Breast epithelium (tissue), 4 donors: ENCODE data around the gene PHIP. TPM values are rescaled to one million over a fixed set of nuclear protein-coding genes. Genes with fewer than 3 reads are reported as not detected.
A peak's percentile ranks its signal among the peaks of the same experiment; 100 is the strongest.
"Not testable (repeated sequence)": the region's sequence is repeated elsewhere in the genome, so short reads cannot be mapped to it uniquely, and the experiment has no call there.

ENCODE experiments used
- DNase-seq, 2 donors: peaks; one replicate each; pipeline ENCODE4 v3.0.0-alpha.2; 2019; ENCODE audit warnings: low spot score in 2 of 2
- H3K27ac ChIP-seq, 2 donors: fragments of 200-600 bp; sonication (generic) in 1 of 2; one replicate each; pipeline ENCODE4 v1.5.1; 2016 to 2019; ENCODE audit warnings: mild to moderate bottlenecking in 1 of 2
- H3K27me3 ChIP-seq, 2 donors: fragments of 200-600 bp; sonication (generic) in 1 of 2; one replicate each; pipeline versions ENCODE4 v1.5.1 to v1.6.0; 2017 to 2019; ENCODE audit warnings: control low read depth in 1 of 2, mild to moderate bottlenecking in 1 of 2
- H3K36me3 ChIP-seq: fragments of 200-600 bp; one replicate; pipeline ENCODE4 v1.5.1; 2019
- H3K4me1 ChIP-seq, 2 donors: fragments of 200-600 bp; sonication (generic); one replicate each; pipeline ENCODE4 v1.5.1; 2016 to 2019; ENCODE audit warnings: control low read depth in 1 of 2
- H3K4me3 ChIP-seq, 3 donors: fragments of 200-600 bp; sonication (generic); 1 replicate in 2 of 3; 2 replicates in 1 of 3; pipeline ENCODE4 v1.5.1; 2016 to 2019; ENCODE audit warnings: mild to moderate bottlenecking in 3 of 3, moderate library complexity in 2 of 3
- H3K9me3 ChIP-seq, 2 donors: fragments of 200-600 bp; sonication (generic) in 1 of 2; one replicate each; pipeline ENCODE4 v1.5.1; 2016 to 2019; ENCODE audit warnings: control low read depth in 1 of 2
- CTCF ChIP-seq, 3 donors: fragments of 450-650 bp; IDR thresholded peaks; one replicate each; pipeline ENCODE4 v1.5.1; 2016 to 2017; ENCODE audit warnings: antibody characterized with exemption in 3 of 3, mild to moderate bottlenecking in 3 of 3, moderate library complexity in 3 of 3
- POLR2A ChIP-seq: fragments of 450-650 bp; IDR thresholded peaks from one replicate; pipeline ENCODE4 v1.6.1; 2016; ENCODE audit warnings: antibody characterized with exemption, mild to moderate bottlenecking, moderate library complexity
- POLR2AphosphoS5 ChIP-seq, 3 donors: sonication (generic); formaldehyde crosslinking; IDR thresholded peaks; one replicate each; pipeline ENCODE4 v1.6.1; 2017; ENCODE audit warnings: antibody characterized with exemption in 3 of 3
- intact Hi-C: fragments of 100-400 bp; cut with DNase I; formaldehyde crosslinking; loops from one replicate; pipeline ENCODE4 v1.15.1; 2023; ENCODE audit warnings: low total_unique reads
- total RNA-seq, 3 donors: library from RNA; depleted of rRNA; stranded (reverse); fragments of >200 nt; gene quantifications; one replicate each; pipeline ENCODE4 v1.1.0, GENCODE V29; 2016

The PHIP gene
- total RNA-seq, 3 donors from 2014 or later = 31.7 to 73.6 (median 44.9) TPM

- Histone ChIP-seq H3K27me3 (no peaks in the 10 kb centered on the region), H3K9me3 (peaks cover 11 to 54% of the 10 kb centered on the region in 2 donors), H3K4me1 (no peaks in the 10 kb centered on the region), H3K36me3 (no peaks in the 10 kb centered on the region), H3K27ac (no peak overlapping the region), H3K4me3 (no peak overlapping the region)
- no peak for DNase-seq
- TF ChIP-seq POLR2AphosphoS5 (IDR thresholded peaks at IDR 0.05) (no peak), CTCF (IDR thresholded peaks at IDR 0.05) (no peak), POLR2A (no peak)
- intact Hi-C loops = no loop called here
Measured at GRCh38 chr6:78925317-78925716, 152.7 kb downstream of the PHIP start.

DNA sequence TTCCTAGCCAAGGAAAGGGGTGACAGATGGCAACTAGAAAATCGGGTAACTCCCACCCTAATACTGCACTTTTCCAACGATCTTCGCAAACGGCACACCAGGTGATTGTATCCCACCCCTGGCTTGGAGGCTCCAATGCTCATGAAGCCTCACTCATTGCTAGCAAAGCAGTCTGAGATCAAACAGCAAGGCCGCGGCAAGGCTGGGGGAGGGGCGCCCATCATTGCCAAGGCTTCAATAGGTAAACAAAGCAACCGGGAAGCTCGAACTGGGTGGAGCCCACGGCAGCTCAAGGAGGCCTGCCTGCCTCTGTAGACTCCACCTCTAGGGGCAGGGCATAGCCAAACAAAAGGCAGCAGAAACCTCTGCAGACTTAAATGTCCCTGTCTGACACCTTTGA, 156.9 kb downstream of the PHIP start:
- H3K4me1 ChIP-seq, intact Hi-C loops, DNase-seq, H3K4me3 ChIP-seq, H3K27me3 ChIP-seq, H3K27ac ChIP-seq, H3K36me3 ChIP-seq: not testable (repeated sequence)
- H3K9me3 ChIP-seq = peaks cover 11 to 33% of the 10 kb centered on the region in 2 donors

- Histone ChIP-seq H3K4me3 (no peak overlapping the region), H3K9me3 (peaks cover 11 to 15% of the 10 kb centered on the region in 2 donors), H3K4me1 (no peaks in the 10 kb centered on the region), H3K27ac (no peak overlapping the region), H3K27me3 (no peaks in the 10 kb centered on the region), H3K36me3 (no peaks in the 10 kb centered on the region)
- intact Hi-C loops = no loop called here
- TF ChIP-seq POLR2A = no peak
- no peak for TF ChIP-seq POLR2AphosphoS5 (IDR thresholded peaks at IDR 0.05)
- no peak for DNase-seq
Measured at GRCh38 chr6:78917788-78918187, 160.3 kb downstream of the PHIP start.

- Histone ChIP-seq H3K27me3 (no peaks in the 10 kb centered on the region), H3K4me1 (no peaks in the 10 kb centered on the region), H3K36me3 (no peaks in the 10 kb centered on the region), H3K27ac (no peak overlapping the region), H3K4me3 (no peak overlapping the region), H3K9me3 (peaks cover 6 to 12% of the 10 kb centered on the region in 2 donors)
- no peak for DNase-seq
- intact Hi-C loops = no loop called here
- TF ChIP-seq POLR2A = no peak
- TF ChIP-seq POLR2AphosphoS5 (IDR thresholded peaks at IDR 0.05) = no peak
- no peak for TF ChIP-seq CTCF (IDR thresholded peaks at IDR 0.05)
Measured at GRCh38 chr6:78916411-78916810, 161.6 kb downstream of the PHIP start.

DNA sequence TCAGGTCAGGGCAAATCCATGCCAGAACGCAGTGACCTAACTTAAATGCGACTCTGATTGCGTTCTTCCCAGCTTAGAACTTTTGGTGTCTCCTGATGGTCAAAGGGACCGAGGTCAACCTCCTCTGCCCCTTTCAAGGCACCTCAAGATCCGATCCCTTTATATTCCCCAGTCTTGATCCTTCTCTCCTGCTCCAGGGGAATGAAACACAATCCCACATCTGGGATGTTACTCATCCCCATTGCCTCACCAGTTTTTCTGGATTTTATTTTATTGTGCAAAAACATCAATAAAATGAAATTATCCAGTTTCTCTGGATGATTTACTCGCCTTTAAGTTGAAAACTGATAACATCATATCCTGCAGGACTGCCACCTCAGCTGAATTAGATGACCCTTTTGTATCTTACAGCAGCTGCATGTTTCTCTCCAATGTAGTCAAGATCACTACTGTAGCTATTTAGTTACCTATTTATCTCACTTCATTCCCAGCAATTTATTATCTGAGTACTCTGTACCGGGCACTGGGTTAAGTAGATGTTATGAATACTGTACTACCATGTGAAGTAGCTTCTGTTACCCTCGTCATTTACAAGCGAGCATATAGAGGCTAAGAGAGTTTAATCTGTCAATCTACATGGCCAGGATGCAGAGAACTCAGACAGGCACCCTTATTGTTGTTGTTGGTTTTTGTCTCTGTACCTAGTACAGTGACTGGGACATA, 166.7 kb downstream of the PHIP start:
- TF ChIP-seq POLR2AphosphoS5 (IDR thresholded peaks at IDR 0.05) (no peak), CTCF (IDR thresholded peaks at IDR 0.05) (no peak), POLR2A (no peak)
- peak overlapping the region; percentile 52 to 66 (median 55) for H3K4me3 ChIP-seq
- no peaks in the 10 kb centered on the region for H3K36me3 ChIP-seq
- no peaks in the 10 kb centered on the region for H3K9me3 ChIP-seq
- no peak for DNase-seq
- no peaks in the 10 kb centered on the region for H3K4me1 ChIP-seq
- H3K27ac ChIP-seq = peak overlapping the region in 1 of 2 donors; percentile 20
- H3K27me3 ChIP-seq = no peaks in the 10 kb centered on the region
- intact Hi-C loops = no loop called here

- Histone ChIP-seq H3K4me3 (peak overlapping the region; percentile 52 to 66 (median 55)), H3K27me3 (no peaks in the 10 kb centered on the region), H3K27ac (peak overlapping the region in 1 of 2 donors; percentile 20), H3K36me3 (no peaks in the 10 kb centered on the region), H3K9me3 (no peaks in the 10 kb centered on the region), H3K4me1 (no peaks in the 10 kb centered on the region)
- intact Hi-C loops = no loop called here
- TF ChIP-seq POLR2A = no peak
- no peak for TF ChIP-seq POLR2AphosphoS5 (IDR thresholded peaks at IDR 0.05)
- no peak for TF ChIP-seq CTCF (IDR thresholded peaks at IDR 0.05)
- DNase-seq = no peak
Measured at GRCh38 chr6:78910591-78911171, 167.4 kb downstream of the PHIP start.
